PC-3 (cell line): ENCODE measurements around the gene EXOC6.

Experiments
- EZH2 ChIP-seq: fragments of 300-600 bp; sonication (generic); IDR thresholded peaks from one replicate; pipeline ENCODE4 v1.6.1; 2017; ENCODE audit warnings: antibody characterized with exemption, mild to moderate bottlenecking, low read length; ENCODE audit not compliant: unreplicated experiment
- EZH2phosphoT487 ChIP-seq: fragments of 300-600 bp; sonication (generic); IDR thresholded peaks from 2 replicates; pipeline ENCODE4 v1.6.1; 2018; ENCODE audit warnings: mild to moderate bottlenecking, antibody characterized with exemption, low read length, borderline replicate concordance
- TF ChIP-seq, protein P1 (sequence below): fragments of 300-600 bp; sonication (generic); conservative IDR thresholded peaks from 2 replicates; pipeline ENCODE4 v1.5.1; 2017; ENCODE audit warnings: antibody characterized with exemption, low read depth, mild to moderate bottlenecking, low read length

GRCh38 chr10:92851003-92851402 is 2.7 kb downstream of the EXOC6 start:
- TF ChIP-seq EZH2 = no peak
- TF ChIP-seq, protein P1, sequence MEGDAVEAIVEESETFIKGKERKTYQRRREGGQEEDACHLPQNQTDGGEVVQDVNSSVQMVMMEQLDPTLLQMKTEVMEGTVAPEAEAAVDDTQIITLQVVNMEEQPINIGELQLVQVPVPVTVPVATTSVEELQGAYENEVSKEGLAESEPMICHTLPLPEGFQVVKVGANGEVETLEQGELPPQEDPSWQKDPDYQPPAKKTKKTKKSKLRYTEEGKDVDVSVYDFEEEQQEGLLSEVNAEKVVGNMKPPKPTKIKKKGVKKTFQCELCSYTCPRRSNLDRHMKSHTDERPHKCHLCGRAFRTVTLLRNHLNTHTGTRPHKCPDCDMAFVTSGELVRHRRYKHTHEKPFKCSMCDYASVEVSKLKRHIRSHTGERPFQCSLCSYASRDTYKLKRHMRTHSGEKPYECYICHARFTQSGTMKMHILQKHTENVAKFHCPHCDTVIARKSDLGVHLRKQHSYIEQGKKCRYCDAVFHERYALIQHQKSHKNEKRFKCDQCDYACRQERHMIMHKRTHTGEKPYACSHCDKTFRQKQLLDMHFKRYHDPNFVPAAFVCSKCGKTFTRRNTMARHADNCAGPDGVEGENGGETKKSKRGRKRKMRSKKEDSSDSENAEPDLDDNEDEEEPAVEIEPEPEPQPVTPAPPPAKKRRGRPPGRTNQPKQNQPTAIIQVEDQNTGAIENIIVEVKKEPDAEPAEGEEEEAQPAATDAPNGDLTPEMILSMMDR = no peak
- TF ChIP-seq EZH2phosphoT487 = no peak
